Right ventricle myocardium superior (tissue), 1 donor: Measurements from ENCODE around the gene GRIP1. TPM values are rescaled to one million over a fixed set of nuclear protein-coding genes. Genes with fewer than 3 reads are reported as not detected.

Experiments
- ATAC-seq: fragments of 200-7000 bp; cut with Tn5 transposase; one replicate; pipeline ENCODE4 v1.9.1; 2020; ENCODE audit warnings: mild to moderate bottlenecking; ENCODE audit not compliant: poor library complexity
- DNase-seq: peaks from one replicate; pipeline ENCODE4 v3.0.0-alpha.2; 2020
- intact Hi-C: fragments of 100-400 bp; cut with DNase I; formaldehyde crosslinking; loops from one replicate; pipeline ENCODE4 v1.11.2; 2022
- total RNA-seq: library from RNA; stranded (reverse); fragmentation: NEBNext Ultra II Directional; extraction: Animal tissue kit (Norgen Biotek cat#: 25700); gene quantifications from one replicate; pipeline ENCODE4 v1.2.1, GENCODE V29; 2021
- donor health status: DM: no; HTN: yes; CAD: no; lungs with severe emphysema.

The GRIP1 gene
- total RNA-seq, 1 donor from 2014 or later, result 4.1 TPM

DNA sequence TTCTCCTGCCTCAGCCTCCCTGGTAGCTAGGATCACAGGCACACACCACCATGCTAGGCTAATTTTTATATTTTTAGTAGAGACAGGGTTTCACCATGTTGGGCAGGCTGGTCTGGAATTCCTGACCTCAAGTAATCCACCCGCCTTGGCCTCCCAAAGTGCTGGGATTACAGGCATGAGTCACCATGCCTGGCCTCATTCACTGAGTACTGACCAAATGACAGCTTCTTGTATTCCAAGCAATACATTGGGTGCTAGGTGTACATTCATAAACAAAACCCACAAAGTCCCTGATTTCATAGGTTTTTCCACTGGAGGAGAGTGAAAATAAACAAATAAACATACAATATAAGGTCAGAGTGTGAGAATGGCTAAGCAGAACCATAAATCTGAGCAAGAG, 240.3 kb downstream of the GRIP1 start:
- intact Hi-C loops, result no loop called here
- no peak for ATAC-seq
- DNase-seq, result no peak

DNA sequence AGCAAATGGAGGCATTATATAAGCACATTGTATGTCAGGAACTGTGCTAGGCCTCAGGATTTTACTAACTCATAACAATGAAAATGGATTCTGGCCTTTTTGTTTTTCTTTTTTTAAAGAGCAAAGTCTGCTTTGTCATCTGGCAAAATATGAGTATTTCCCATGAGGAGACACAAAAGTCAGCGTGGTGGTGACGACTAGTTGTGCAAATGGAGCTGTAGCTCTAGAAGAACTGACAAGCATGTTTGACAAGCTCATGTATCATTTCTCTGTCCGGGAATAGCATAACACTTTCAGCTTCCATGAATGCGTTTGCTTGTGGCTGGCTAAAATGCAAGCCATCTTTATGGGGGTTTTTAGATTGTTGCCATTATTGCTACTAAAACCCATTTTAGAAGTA, 248.8 kb downstream of the GRIP1 start:
- DNase-seq, result no peak
- no peak for ATAC-seq
- intact Hi-C loops, result no loop called here

DNA sequence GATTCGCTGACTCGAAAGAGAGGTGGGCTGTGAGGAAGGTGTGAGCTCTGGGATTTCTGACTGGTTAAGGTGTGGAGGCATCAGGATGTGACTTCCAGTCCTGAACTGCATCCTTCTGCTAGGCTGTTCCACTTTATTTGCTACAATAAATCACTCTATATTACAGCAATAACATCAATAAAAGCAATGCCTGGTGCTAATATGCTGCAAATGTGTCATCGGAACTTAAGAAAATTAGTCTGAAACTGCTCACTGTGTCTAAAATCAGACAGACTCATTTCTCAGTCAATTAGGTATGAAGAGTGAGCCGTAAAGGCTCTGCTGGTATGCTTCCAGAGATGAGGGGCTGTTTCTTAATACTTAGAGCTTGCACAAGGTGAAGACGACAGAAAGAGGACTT, 250.0 kb downstream of the GRIP1 start:
- intact Hi-C loops, result no loop called here
- DNase-seq, result no peak
- no peak for ATAC-seq

DNA sequence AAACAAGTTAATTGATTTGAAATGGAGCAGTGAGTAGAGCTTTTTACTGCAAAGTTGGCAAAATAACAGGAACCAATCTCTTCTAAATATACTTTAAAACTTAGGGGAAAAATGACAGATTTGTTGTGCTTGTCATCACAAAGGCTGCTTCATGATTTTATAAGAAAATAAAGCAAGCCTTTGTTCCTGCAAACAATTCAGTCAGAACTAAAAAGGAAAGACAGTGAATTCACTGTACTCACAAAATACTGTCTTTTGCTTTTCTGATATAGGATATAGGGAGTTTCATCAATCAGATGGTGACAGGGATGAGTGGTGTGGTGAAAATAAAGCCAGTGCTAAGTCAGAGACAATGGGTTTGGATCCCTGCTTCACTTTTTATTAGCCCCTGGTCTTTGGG, 250.6 kb downstream of the GRIP1 start:
- intact Hi-C loops, result no loop called here
- DNase-seq (no peak), ATAC-seq (no peak)

DNA sequence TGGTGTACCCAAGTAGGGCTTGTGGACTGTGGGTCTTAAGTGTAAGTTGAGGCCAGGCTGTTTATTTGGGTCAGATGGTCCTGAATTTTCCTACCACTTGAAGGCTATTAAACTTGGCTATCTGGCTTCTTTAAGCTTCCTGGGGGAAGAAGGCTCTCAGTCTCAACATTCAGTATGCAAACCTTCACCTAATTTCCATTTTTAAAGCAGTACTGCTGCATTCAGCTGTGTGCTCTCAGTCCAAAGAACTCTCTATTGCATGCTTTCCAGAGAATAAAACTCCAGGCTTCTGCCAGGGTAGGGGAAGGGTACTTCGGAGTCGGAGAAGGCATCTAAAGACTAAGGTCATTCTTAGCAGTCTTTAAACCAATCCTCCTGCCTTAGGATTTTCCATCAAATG, 252.2 kb downstream of the GRIP1 start:
- intact Hi-C loops, result no loop called here
- DNase-seq (no peak), ATAC-seq (no peak)

DNA sequence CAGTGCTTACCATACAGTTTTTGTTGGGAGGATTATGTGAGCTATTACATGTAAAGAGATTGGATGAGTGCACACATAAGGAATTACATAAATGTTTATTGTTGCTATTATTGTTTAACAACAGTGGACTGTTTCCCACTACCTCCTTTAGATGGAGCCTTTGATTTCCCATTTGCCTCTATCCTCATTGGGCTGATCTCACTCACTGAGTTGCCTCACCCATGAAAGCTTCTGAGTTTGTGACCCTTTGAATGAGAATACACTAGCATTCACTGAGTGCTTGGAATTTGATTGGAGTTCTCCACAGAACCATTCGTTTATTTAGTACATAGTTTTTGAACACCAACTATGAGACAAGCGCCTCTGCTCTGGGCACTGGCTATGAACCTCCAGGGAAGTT, 255.6 kb downstream of the GRIP1 start:
- DNase-seq (no peak), ATAC-seq (no peak)
- intact Hi-C loops, result no loop called here

DNA sequence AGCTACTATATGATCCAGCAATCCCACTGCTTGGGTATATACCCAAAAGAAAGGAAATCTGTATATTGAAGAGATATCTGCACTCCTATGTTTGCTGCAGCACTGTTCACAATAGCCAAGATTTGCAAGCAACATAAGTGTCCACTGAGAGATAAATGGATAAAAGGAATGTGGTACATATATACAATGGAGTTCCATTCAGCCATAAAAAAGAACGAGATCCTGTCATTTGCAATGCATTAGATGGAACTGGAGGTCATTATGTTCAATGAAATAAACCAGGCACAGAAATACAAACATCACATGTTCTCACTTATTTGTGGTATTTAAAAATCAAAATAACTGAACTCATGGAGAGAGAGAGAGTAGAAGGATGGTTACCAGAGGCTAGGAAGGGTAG, 260.0 kb downstream of the GRIP1 start:
- intact Hi-C loops, result no loop called here
- ATAC-seq (no peak), DNase-seq (no peak)

DNA sequence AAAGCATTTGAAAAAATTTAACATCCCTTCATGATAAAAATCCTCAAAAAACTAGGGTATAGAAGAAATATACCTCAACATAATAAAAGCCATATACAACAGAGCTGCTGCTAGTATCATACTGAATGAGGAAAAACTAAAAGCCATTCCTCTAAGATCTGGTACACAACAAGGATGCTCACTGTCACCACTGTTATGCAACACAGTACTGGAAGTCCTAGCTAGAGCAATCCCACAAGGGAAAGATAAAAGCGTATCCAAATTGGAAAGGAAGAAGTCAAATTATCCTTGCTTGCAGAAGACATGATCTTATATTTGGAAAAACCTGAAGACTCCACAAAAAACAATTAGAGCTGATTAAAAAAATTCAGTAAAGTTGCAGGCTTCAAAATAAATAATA, 261.7 kb downstream of the GRIP1 start:
- no peak for DNase-seq
- peak; percentile 53 for ATAC-seq
- intact Hi-C loops, result no loop called here

DNA sequence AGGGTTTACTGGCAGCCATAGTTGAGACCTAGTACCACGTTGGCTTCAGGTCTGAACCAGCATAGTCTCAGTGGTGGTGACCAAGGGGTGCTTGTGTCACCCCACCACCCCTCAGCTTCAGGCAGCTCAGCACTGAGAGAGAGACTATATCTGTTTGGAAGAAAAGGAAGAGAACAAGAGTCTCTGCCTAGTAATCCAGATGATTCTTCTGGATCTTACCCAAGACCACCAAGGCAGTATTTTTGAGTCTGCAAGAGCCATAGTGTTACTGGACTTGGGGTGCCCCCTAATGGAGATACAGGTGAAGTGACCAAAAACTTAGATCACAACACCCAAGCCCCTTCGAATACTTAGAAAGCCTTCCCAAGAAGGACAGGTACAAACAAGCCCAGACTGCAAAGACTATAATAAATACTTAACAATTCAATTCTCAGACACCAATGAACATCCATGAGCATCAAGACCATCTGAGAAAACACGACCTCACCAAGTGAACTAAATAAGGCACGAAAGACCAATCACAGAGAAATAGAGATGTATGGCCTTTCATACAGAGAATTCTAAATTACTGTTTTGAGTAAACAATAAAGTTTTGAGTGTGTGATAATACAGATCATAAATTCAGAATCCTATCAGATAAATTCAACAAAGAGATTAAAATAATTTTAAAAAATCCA, 269.5 kb downstream of the GRIP1 start:
- ATAC-seq (peak; percentile 51), DNase-seq (no peak)

DNA sequence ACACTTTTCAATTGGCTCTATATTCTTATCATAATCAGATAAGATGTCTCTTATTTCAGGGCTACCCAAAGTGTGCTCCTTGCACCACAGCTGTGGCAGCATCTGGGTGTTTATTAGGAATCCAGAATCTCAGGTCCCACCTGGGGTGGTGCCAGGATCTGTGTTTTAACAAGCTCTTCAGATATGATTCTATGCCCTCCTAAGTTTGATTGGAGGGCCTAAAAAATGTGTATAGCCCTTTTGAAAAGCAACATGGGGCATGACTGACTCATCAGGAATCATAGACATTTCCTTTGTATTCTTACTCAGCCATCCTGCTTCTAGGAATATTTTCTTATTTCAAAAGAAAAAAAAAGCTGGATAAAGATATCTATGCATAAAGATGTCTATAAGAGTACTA, 273.5 kb downstream of the GRIP1 start:
- intact Hi-C loops, result no loop called here
- ATAC-seq (no peak), DNase-seq (no peak)

More for the DNA sequence above, 269.5 kb downstream of the GRIP1 start:
- intact Hi-C loops, result no loop called here

DNA sequence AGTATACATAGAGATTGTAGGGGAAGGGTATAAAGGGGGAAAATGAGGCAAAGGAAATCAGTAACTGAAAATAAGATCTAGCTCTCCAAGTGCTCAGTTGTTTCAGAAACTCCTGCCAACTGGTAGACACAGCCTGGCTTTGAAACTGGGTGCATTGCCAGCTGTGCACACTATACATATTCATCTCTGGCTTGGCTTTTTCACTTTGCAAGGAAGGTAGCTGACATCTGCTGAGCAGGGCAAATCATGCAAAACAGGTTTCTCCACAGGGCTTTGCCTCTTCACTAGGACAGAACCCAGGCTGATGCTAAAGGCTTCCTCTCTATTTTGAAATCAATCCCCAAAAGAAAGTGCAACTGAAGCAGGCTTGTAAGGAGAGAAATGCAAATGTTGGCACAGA, 275.1 kb downstream of the GRIP1 start:
- peak; percentile 67 for ATAC-seq
- intact Hi-C loops, result loop anchor here (5.0 kb wide), 1 partner anchor 126 kb away; no protein-coding TSS in a partner anchor

DNA sequence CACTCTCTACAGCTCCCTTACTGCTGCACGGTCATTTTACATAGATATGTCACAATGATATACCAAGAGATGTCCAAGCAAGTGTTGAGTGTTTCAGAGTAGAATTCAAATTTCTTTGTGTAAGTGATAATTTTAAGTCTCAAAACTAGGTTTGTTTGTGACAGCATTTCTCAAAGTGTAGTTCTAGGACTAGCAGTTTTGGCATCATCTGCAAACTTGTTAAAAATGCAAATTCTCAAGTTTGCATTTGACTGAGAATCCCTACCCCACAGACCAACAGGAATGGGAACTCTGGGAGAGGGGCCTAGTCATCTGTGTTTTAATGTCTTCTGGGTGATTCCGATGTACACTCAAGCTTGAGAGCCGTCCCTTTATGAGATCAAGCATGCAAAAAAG, 279.0 kb downstream of the GRIP1 start:
- ATAC-seq, result no peak
- intact Hi-C loops, result loop anchor here (5.0 kb wide), 1 partner anchor 123 kb away; no protein-coding TSS in a partner anchor

More for the DNA sequence above, 275.1 kb downstream of the GRIP1 start:
- DNase-seq, result peak; percentile 43

DNA sequence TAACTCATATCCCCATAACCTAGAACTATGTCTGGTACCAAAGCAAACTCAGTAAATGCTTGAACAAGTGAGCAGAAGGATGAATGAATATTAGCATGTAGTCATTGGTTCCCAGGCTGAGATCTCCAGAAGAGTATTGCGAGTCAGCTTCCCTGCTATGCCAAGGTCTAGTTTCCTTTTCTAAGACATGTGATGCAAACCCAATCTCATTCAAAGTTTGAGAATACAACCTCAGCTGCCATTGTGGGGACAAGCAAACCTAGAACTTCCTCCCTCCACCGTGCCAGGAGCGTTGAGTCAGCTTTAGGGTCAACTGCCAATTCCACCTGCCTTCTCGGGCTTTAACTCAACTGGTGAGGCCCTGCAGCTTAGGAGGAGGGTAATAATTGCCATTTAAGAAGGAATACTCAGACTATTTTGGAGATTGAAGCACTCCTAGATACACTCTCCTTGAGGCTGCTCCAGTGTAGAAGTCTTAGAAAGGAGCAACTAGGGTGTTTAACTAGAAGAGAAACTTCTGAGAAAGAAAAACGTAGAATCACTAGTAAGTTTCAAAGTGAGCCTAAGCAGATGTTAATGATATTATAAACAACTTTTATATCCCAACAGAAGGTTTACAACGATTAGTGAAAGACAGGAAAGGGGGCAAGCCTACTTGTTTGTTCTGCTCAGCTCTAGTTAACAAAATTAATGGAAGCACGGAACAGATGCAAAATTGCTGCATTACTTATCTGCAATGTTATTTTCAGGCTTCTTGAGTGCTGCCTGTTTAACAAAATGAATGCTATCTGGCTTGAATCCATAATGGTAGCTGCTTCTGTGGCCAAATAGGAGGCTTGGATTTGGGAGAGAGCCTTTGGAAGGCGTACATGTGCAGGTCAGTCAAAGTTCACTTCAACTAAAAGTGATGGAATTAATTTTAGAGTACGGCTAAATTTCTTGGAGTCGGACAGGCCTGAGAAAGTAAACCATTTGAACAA, 279.7 kb downstream of the GRIP1 start:
- intact Hi-C loops, result no loop called here
- ATAC-seq, result peak; percentile 67
- no peak for DNase-seq

More for the DNA sequence above, 279.0 kb downstream of the GRIP1 start:
- no peak for DNase-seq

DNA sequence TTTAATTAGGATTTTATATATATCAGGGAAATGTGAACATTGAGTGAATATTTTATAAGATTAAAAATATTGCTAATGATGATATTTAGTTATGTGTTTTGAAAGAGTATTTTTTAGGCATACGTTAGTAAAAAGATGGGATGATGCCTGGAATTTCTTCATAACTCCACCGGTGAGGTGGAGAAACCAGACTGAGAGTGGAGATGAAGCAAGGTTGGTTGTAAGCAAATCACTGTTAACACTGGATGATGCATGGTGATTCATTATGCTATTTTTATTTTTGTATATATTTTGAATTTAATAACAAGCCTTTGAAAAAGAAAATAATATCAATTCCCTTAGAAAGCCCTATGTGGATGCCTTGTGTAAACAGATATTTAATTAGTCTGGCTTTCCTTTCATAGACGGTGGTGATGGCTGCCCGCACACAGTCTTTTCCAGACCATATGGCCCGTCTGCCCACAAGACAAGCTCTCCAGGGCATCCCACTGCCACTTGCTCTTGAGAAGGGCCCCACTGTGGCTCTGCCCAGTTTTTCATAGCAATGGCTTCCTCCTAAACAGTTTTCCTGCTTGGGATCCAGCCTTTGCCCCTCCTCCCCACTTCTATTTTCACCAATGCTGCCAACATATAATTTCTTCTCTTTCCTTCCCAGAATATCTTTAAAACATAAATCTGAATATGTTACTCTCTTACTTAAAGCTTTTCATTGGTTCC, 281.1 kb downstream of the GRIP1 start:
- no peak for DNase-seq
- intact Hi-C loops, result no loop called here
- ATAC-seq, result no peak

DNA sequence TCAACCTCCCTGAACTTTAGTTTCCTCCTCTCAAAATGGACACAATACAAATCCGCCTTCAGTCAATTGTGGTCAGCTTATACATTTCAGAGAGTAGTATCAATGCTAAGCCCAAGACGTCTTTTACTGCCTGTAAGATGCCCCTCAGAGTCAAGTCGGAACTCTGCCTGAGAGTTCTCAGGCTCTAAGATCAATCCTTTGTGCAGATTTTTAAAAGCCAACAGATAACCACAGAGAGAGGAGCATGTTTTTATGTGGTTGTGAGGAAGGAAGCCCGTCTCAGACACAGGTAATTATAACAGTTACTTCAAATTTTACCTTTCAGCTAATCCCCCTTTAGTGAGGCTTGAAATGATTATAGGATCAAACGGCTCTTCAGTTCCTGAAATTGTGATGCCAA, 285.0 kb downstream of the GRIP1 start:
- intact Hi-C loops, result no loop called here
- ATAC-seq (no peak), DNase-seq (no peak)

DNA sequence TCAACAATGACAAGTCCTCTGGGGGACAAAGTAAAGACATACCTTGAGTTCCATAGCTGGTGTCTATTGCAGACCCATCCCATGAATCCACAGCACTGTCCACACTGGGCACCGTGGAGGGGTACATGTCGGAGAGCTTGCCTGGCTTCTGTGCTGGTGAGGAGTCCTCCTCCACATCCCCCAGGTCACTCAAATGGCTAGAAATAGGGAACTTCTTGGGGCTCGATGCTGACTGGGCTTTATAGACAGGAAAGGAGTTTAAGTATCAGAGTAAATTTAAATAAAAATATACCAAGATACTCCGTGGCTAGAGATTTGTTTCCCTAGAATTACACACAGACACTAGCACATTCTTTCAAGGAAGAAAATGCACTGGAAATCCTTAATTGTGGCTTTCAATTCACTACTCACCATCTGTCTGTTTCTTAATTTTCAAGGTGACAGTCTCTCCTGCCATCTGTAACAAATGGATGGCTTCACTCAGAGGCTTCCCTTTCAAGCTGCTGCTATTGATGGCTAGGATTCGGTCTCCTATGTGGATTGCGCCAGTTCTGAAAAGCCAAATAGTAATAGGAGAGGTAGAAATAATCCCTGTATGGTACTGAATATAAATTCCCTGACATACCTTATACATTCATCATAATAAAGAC, 286.5 kb downstream of the GRIP1 start:
- intact Hi-C loops, result no loop called here
- ATAC-seq (no peak), DNase-seq (no peak)

DNA sequence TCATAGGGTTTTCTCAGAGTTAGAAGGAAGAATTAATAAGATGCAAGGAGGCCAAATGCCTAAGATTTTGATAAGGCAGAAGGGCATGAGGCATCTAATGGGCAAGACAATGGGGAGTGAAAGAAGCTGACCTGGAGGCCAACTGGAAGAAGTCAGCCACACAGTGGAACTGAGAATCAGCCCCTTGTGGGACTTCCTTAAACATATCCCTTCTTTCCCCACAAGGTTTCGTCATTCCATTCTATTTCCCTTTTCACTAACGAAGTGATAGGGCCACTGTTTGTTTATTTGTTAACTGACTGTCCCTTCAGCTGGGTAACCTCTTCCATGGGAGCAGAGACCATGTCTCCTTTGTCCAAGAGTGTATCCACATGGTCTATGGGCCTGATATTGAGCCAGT, 290.4 kb downstream of the GRIP1 start:
- intact Hi-C loops, result no loop called here
- DNase-seq (no peak), ATAC-seq (peak; percentile 60)

DNA sequence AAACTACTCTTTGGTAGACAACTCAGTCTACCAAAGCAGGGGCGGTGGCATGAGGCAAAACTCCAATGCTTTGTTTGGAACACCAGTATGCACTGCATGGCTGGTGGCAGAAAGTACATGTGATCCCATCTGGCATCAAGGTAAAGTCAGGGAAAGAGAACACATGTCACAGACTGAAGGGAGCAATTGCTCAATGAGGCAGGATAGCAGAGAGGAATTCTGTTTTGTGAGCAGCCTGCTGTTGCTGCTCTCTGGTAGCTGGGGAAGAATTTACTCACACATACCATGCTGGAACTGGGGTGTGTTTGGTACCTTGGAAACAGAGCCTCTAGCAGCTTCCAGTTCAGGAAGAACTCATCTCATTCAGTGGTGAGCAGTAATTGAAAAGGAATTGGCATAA, 291.8 kb downstream of the GRIP1 start:
- intact Hi-C loops, result no loop called here
- ATAC-seq, result no peak
- DNase-seq, result no peak
